Ecto neural progenitor cell (in vitro differentiated cells): ENCODE data around the gene RPS27L.

Experiments used
- DNase-seq: peaks from one replicate; pipeline ENCODE4 v3.0.0-alpha.2; 2018; ENCODE audit warnings: low spot score

The RPS27L gene

GRCh38 chr15:63157118-63157843, at the start of gene RPS27L:
RPS27L (minus strand) TSS chr15:63157477; CDS start chr15:63157405, 72 bp downstream.
- peak; percentile 95 for DNase-seq

GRCh38 chr15:63206079-63206478, 48.8 kb upstream of the RPS27L start:
- no peak for DNase-seq

- no peak for DNase-seq
Measured at GRCh38 chr15:63203451-63204090, 46.3 kb upstream of the RPS27L start.

GRCh38 chr15:63202861-63203260, 45.6 kb upstream of the RPS27L start:
- no peak for DNase-seq

GRCh38 chr15:63200464-63201249, 43.4 kb upstream of the RPS27L start:
- DNase-seq = no peak

GRCh38 chr15:63198371-63199250, 41.3 kb upstream of the RPS27L start:
- DNase-seq = no peak

GRCh38 chr15:63197626-63198025, 40.3 kb upstream of the RPS27L start:
- no peak for DNase-seq

GRCh38 chr15:63196842-63197241, 39.6 kb upstream of the RPS27L start:
- no peak for DNase-seq

GRCh38 chr15:63195569-63196015, 38.3 kb upstream of the RPS27L start:
- DNase-seq = no peak

- no peak for DNase-seq
Measured at GRCh38 chr15:63194880-63195568, 37.7 kb upstream of the RPS27L start.

- no peak for DNase-seq
Measured at GRCh38 chr15:63194302-63194701, 37.0 kb upstream of the RPS27L start.

GRCh38 chr15:63192619-63193206, 35.4 kb upstream of the RPS27L start:
- no peak for DNase-seq

- DNase-seq = no peak
Measured at GRCh38 chr15:63191895-63192618, 34.8 kb upstream of the RPS27L start.

- DNase-seq = no peak
Measured at GRCh38 chr15:63190769-63191649, 33.7 kb upstream of the RPS27L start.

GRCh38 chr15:63189941-63190768, 32.9 kb upstream of the RPS27L start:
- no peak for DNase-seq

GRCh38 chr15:63188926-63189871, 31.9 kb upstream of the RPS27L start, which contains the start of gene RAB8B:
RAB8B (plus strand) TSS chr15:63189606; CDS start chr15:63189625, 19 bp downstream.
- DNase-seq = peak; percentile 99
